Esophagus squamous epithelium (tissue), 5 donors: ENCODE results near the gene HECTD3. TPM values are rescaled to one million over a fixed set of nuclear protein-coding genes. Genes with fewer than 3 reads are reported as not detected.
"Not testable (repeated sequence)": the region's sequence is repeated elsewhere in the genome, so short reads cannot be mapped to it uniquely, and the experiment has no call there.

Source experiments
- DNase-seq: peaks from one replicate; lab custom pipeline; 2025; lab: John Stamatoyannopoulos, UW
- H3K27ac ChIP-seq, 4 donors: fragments of 200-600 bp; sonication (generic); one replicate each; pipeline ENCODE4 v1.5.1; 2016 to 2019; ENCODE audit warnings: mild to moderate bottlenecking in 1 of 4
- H3K27me3 ChIP-seq, 4 donors: fragments of 200-600 bp; sonication (generic); 1 replicate in 3 of 4; 2 replicates in 1 of 4; pipeline versions ENCODE4 v1.5.1 to v1.6.0; 2017 to 2021; ENCODE audit warnings: antibody characterized with exemption in 1 of 4
- H3K36me3 ChIP-seq, 3 donors: fragments of 200-600 bp; sonication (generic); one replicate each; pipeline ENCODE4 v1.5.1; 2016 to 2019
- H3K4me1 ChIP-seq, 3 donors: fragments of 200-600 bp; sonication (generic); one replicate each; pipeline ENCODE4 v1.5.1; 2017 to 2019
- H3K4me3 ChIP-seq, 4 donors: fragments of 200-600 bp; sonication (generic); 1 replicate in 3 of 4; 2 replicates in 1 of 4; pipeline ENCODE4 v1.5.1; 2016 to 2019; ENCODE audit warnings: mild to moderate bottlenecking in 2 of 4, moderate library complexity in 1 of 4
- H3K9me3 ChIP-seq, 3 donors: fragments of 200-600 bp; sonication (generic); one replicate each; pipeline ENCODE4 v1.5.1; 2016 to 2019
- POLR2A ChIP-seq, 4 donors: fragments of 450-650 bp; IDR thresholded peaks; one replicate each; pipeline ENCODE4 v1.6.1; 2017; ENCODE audit warnings: antibody characterized with exemption in 4 of 4, mild to moderate bottlenecking in 4 of 4, moderate library complexity in 3 of 4
- WGBS, 2 donors: methylation state at CpG; one replicate each; pipeline ENCODE4 v1.1.5; 2018; 5-methylcytosine and 5-hydroxymethylcytosine counted together
- intact Hi-C: fragments of 100-400 bp; cut with DNase I; formaldehyde crosslinking; loops from one replicate; pipeline ENCODE4 v1.15.0; 2022
- total RNA-seq, 4 donors: library from RNA; depleted of rRNA; stranded (reverse); fragments of >200 nt; gene quantifications; one replicate each; pipeline ENCODE4 v1.1.0, GENCODE V29; 2016
- TF ChIP-seq, protein P1 (sequence below), 6 experiments: fragments of 450-650 bp in 4 of 6; fragments of 200-600 bp in 2 of 6; sonication (generic) in 2 of 6; IDR thresholded peaks; one replicate each; pipeline ENCODE4 v1.5.1; 2016 to 2019; ENCODE audit warnings: antibody characterized with exemption in 6 of 6, mild to moderate bottlenecking in 4 of 6, moderate library complexity in 4 of 6
- donor health status: DM: yes; HTN: yes; CAD: no.

The HECTD3 gene
- total RNA-seq, 4 donors from 2014 or later: 25.3 to 42.2 (median 28.2) TPM

DNA sequence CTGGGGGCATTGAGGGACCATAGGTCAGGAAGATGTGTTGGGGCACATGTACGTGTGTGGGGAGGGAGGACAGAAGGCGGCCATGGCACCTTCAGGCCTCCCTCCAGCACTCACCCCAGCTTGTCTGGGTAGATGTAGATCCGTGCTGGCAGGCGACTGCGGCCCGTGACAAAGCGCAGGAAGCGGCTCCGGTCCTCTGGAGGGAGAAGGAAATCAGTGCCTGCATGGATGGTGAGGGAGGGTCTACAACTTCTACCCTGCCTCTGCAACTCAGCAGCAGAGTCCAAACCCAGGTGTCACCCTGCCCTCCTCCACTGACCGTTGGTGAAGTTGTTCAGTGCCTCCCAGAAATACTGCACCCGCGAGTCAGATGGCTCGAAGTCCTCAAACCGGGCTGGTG lies 7.4 kb downstream of the HECTD3 start:
- intact Hi-C loops: no loop called here
- no peak for DNase-seq
- 92 to 100% methylated on average over 4 to 9 of the region's 14 CpGs for WGBS, 2 donors
- Histone ChIP-seq H3K9me3 (no peaks in the 10 kb centered on the region), H3K27me3 (no peaks in the 10 kb centered on the region), H3K4me1 (peaks cover 0 to 5% (median 0%) of the 10 kb centered on the region in 3 donors), H3K36me3 (peaks cover 51 to 73% (median 51%) of the 10 kb centered on the region in 3 donors), H3K27ac (no peak overlapping the region), H3K4me3 (no peak overlapping the region)
- TF ChIP-seq POLR2A (IDR thresholded peaks at IDR 0.05): no peak
- TF ChIP-seq, protein P1, sequence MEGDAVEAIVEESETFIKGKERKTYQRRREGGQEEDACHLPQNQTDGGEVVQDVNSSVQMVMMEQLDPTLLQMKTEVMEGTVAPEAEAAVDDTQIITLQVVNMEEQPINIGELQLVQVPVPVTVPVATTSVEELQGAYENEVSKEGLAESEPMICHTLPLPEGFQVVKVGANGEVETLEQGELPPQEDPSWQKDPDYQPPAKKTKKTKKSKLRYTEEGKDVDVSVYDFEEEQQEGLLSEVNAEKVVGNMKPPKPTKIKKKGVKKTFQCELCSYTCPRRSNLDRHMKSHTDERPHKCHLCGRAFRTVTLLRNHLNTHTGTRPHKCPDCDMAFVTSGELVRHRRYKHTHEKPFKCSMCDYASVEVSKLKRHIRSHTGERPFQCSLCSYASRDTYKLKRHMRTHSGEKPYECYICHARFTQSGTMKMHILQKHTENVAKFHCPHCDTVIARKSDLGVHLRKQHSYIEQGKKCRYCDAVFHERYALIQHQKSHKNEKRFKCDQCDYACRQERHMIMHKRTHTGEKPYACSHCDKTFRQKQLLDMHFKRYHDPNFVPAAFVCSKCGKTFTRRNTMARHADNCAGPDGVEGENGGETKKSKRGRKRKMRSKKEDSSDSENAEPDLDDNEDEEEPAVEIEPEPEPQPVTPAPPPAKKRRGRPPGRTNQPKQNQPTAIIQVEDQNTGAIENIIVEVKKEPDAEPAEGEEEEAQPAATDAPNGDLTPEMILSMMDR (IDR thresholded peaks at IDR 0.05): no peak

DNA sequence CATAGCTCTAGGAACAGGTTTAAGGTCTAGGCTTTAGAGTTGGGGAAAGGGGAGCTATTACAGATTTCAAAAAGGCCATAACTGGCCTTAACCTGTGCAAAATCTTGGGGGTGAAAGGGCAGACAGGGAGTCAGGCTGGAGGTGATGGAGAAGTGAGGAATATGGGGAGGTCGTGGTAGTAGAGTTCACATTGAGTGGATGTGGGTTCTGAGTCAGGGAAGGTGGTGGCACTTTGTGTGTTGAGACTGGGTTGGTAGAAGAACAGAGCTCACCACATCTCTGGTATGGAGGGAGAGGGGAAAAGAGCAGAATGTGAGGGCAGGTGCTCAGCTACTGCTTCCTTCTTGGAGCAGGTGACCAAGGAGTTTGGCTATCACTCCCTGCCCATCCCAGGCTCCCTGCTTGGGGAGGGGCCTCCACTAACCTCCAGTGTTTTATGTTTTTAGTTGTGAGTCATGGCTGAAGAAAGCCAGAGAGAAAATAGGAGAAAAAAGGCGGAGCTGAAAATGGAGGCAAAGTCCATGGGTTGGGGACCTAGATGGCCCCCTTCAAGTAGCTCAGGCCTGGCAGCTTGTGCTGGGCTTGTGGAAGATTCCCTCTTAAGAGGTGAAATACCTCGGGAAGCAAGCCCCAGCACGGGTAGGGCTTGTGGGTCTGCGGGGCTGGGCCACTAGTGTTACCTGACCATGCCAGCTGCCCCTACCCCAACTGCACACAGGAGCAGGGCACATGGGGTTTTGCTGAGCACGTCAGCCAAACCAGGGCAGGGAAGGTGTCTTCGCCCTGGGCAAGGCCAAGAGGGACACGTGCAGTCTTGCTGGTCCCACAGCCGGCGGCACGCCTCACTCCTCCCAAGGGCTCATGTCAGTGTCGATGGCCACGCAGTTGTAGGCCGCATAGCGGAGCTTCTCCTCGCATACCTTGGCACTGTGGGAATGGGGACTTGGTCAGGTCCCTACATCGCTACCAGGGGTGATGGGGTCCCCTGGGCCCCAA lies 8.2 kb downstream of the HECTD3 start:
- TF ChIP-seq POLR2A (IDR thresholded peaks at IDR 0.05): no peak
- TF ChIP-seq, protein P1 (IDR thresholded peaks at IDR 0.05): no peak
- peaks cover 43 to 65% (median 43%) of the 10 kb centered on the region in 3 donors for H3K36me3 ChIP-seq
- no peak overlapping the region for H3K4me3 ChIP-seq
- H3K27me3 ChIP-seq: no peaks in the 10 kb centered on the region
- 84 to 85% methylated on average over 9 to 16 of the region's 17 CpGs for WGBS, 2 donors
- H3K27ac ChIP-seq: no peak overlapping the region
- peaks cover 0 to 4% (median 0%) of the 10 kb centered on the region in 3 donors for H3K4me1 ChIP-seq
- no peaks in the 10 kb centered on the region for H3K9me3 ChIP-seq
- no peak for DNase-seq
- intact Hi-C loops: no loop called here

DNA sequence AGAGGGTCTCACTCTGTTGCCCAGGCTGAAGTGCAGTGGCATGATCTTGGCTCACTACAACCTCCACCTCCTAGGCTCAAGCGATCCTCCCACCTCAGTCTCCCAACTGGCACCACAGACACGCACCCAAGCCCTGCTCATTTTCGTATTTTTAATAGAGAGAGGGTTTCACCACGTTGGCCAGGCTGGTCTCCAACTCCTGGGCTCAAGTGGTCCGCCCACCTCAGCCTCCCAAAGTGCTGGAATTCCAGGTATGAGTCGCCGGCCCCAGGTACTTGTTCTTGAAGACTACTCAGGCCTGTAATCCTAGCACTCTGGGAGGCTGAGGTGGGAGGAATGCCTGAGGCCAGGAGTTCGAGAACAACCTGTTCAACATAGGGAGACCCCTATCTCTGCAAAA lies 9.5 kb downstream of the HECTD3 start:
- H3K9me3 ChIP-seq, DNase-seq, H3K4me3 ChIP-seq, H3K27me3 ChIP-seq, H3K27ac ChIP-seq, intact Hi-C loops, H3K4me1 ChIP-seq: not testable (repeated sequence)
- peaks cover 30 to 51% (median 31%) of the 10 kb centered on the region in 3 donors for H3K36me3 ChIP-seq
- WGBS, 2 donors: 85 to 94% methylated on average over 4 to 6 of the region's 8 CpGs

DNA sequence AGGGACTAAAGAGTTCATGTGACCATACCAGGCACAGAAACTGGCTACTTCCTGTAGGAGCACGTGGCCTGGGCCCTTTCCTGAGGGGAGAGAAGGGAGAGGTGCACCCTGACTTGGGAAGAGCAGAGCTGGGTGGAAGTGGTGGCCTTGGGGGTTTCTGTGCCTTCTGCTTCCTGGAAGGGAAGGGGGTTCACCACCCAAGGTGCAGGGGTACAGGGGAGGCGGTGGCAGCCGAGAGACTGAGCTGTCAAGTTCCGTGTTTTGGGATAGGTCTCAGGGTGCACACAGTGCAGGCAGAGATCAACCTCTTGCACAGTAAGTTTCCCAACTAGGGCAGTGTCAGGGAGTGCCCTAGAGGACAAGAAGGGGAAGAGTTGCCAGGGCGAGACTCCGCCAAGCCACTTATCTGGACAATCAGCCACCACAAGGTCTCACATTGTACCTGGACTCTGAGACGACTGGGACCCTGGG lies 10.1 kb downstream of the HECTD3 start:
- TF ChIP-seq, protein P1 (IDR thresholded peaks at IDR 0.05): no peak
- TF ChIP-seq POLR2A (IDR thresholded peaks at IDR 0.05): no peak
- Histone ChIP-seq H3K4me3 (no peak overlapping the region), H3K4me1 (peaks cover 0 to 4% (median 0%) of the 10 kb centered on the region in 3 donors), H3K27ac (no peak overlapping the region), H3K9me3 (no peaks in the 10 kb centered on the region), H3K36me3 (peaks cover 25 to 46% (median 27%) of the 10 kb centered on the region in 3 donors), H3K27me3 (no peaks in the 10 kb centered on the region)
- WGBS, 2 donors: 47 to 74% methylated on average over 3 to 7 of the region's 7 CpGs
- intact Hi-C loops: no loop called here
- no peak for DNase-seq

DNA sequence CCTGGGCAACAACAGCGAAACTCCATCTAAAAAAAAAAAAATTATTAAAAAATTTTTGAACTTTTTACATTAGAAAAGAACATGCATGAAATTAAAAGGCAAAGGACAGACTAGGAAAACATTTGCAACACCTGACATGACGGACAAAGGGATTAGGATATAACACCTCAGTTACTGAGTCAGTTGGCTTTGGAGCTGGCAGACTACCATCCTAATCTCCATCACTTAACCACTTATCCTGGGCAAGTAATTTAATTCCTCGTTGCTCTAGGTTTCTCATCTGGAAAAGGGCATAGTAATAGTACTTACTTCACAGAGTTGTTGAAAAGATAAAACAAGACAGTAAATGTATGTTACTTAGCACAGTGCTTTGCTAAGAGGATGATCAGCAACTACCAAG lies 11.9 kb downstream of the HECTD3 start:
- H3K9me3 ChIP-seq: no peaks in the 10 kb centered on the region
- intact Hi-C loops: no loop called here
- peaks cover 0 to 4% (median 0%) of the 10 kb centered on the region in 3 donors for H3K4me1 ChIP-seq
- H3K36me3 ChIP-seq: peaks cover 12 to 28% (median 21%) of the 10 kb centered on the region in 3 donors
- TF ChIP-seq, protein P1 (IDR thresholded peaks at IDR 0.05): no peak
- no peak for TF ChIP-seq POLR2A (IDR thresholded peaks at IDR 0.05)
- no peak overlapping the region for H3K27ac ChIP-seq
- no peak for DNase-seq
- no peaks in the 10 kb centered on the region for H3K27me3 ChIP-seq
- 61 to 63% methylated on average over 3 of the region's 3 CpGs for WGBS, 2 donors
- no peak overlapping the region for H3K4me3 ChIP-seq
